Breast epithelium (tissue), 3 donors: Measurements from ENCODE around the gene CADM3.

Experiments
- POLR2AphosphoS5 ChIP-seq, 3 donors: sonication (generic); formaldehyde crosslinking; IDR thresholded peaks; one replicate each; pipeline ENCODE4 v1.6.1; 2017; ENCODE audit warnings: antibody characterized with exemption in 3 of 3
- TF ChIP-seq, protein P1 (sequence below), 3 donors: fragments of 450-650 bp; IDR thresholded peaks; one replicate each; pipeline ENCODE4 v1.5.1; 2016 to 2017; ENCODE audit warnings: antibody characterized with exemption in 3 of 3, mild to moderate bottlenecking in 3 of 3, moderate library complexity in 3 of 3

DNA sequence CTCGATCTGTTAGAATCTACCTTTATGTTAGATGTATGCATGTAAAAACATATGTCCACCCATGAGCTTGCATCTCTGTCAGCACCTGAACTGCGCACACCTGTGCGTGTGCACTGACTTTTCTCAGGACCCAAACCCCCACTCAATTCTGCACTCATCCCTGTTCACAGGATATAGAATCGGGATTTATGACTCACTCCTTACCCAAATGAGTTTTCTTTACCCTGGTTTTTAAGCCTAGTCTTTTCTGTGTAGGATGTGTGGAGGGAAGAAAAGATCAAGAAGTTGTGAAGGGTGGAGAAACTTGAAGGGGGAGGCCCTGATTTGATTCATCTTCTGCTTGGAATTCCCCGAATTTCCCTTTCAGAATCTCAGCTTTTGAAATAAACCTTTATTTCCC is 35.7 kb downstream of the CADM3 start:
- TF ChIP-seq, protein P1, sequence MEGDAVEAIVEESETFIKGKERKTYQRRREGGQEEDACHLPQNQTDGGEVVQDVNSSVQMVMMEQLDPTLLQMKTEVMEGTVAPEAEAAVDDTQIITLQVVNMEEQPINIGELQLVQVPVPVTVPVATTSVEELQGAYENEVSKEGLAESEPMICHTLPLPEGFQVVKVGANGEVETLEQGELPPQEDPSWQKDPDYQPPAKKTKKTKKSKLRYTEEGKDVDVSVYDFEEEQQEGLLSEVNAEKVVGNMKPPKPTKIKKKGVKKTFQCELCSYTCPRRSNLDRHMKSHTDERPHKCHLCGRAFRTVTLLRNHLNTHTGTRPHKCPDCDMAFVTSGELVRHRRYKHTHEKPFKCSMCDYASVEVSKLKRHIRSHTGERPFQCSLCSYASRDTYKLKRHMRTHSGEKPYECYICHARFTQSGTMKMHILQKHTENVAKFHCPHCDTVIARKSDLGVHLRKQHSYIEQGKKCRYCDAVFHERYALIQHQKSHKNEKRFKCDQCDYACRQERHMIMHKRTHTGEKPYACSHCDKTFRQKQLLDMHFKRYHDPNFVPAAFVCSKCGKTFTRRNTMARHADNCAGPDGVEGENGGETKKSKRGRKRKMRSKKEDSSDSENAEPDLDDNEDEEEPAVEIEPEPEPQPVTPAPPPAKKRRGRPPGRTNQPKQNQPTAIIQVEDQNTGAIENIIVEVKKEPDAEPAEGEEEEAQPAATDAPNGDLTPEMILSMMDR (IDR thresholded peaks at IDR 0.05): no peak
- TF ChIP-seq POLR2AphosphoS5 (IDR thresholded peaks at IDR 0.05): no peak
